HepG2 (cell line): ENCODE results near the gene RPS28. TPM values are rescaled to one million over a fixed set of nuclear protein-coding genes. Genes with fewer than 3 reads are reported as not detected.

ENCODE experiments used
- BORCS8-MEF2B ChIP-seq: sonication (generic); formaldehyde crosslinking; IDR thresholded peaks from 2 replicates; pipeline ENCODE4 v1.8.0; 2022; ENCODE audit warnings: mild to moderate bottlenecking, missing genetic modification reagents
- CBX5 ChIP-seq: sonication (generic); formaldehyde crosslinking; IDR thresholded peaks from 2 replicates; pipeline ENCODE4 v1.4.0; 2020; ENCODE audit warnings: missing genetic modification reagents, borderline replicate concordance
- CEBPG ChIP-seq: IDR thresholded peaks from 2 replicates; pipeline ENCODE4 v1.6.1; 2016
- FOXA1 ChIP-seq, 2 experiments: fragments of 450-650 bp in 1 of 2; sonication (generic) in 1 of 2; formaldehyde crosslinking in 1 of 2; IDR thresholded peaks; 2 replicates each; pipeline versions ENCODE4 v1.4.0 to v1.6.1; 2016 to 2020; ENCODE audit warnings: missing genetic modification reagents in 1 of 2
- HIVEP1 ChIP-seq: sonication (generic); formaldehyde crosslinking; IDR thresholded peaks from 2 replicates; pipeline ENCODE4 v1.4.0; 2020; ENCODE audit warnings: mild to moderate bottlenecking, missing genetic modification reagents
- IKZF1 ChIP-seq: fragments of 450-650 bp; IDR thresholded peaks from 2 replicates; pipeline ENCODE4 v1.7.1; 2016
- MLLT10 ChIP-seq: sonication (generic); formaldehyde crosslinking; IDR thresholded peaks from 2 replicates; pipeline ENCODE4 v1.4.0; 2020; ENCODE audit warnings: missing genetic modification reagents
- NAIF1 ChIP-seq: sonication (generic); formaldehyde crosslinking; IDR thresholded peaks from 2 replicates; pipeline ENCODE4 v1.5.0; 2020; ENCODE audit warnings: mild to moderate bottlenecking, missing genetic modification reagents, borderline replicate concordance
- POLR2G ChIP-seq: fragments of 200-400 bp; formaldehyde crosslinking; IDR thresholded peaks from 2 replicates; pipeline ENCODE4 v1.6.1; 2018; ENCODE audit warnings: mild to moderate bottlenecking, low read depth, low read length, moderate library complexity
- ZBTB26 ChIP-seq: IDR thresholded peaks from 2 replicates; pipeline ENCODE4 v1.6.1; 2016; ENCODE audit warnings: missing compliant biosample characterization, missing genetic modification reagents, borderline replicate concordance
- ZMAT3 ChIP-seq: sonication (generic); formaldehyde crosslinking; conservative IDR thresholded peaks from 2 replicates; pipeline ENCODE4 v1.7.0; 2021; ENCODE audit warnings: missing genetic modification reagents
- ZNF143 ChIP-seq: sonication (generic); formaldehyde crosslinking; IDR thresholded peaks from 2 replicates; pipeline ENCODE4 v1.4.0; 2020; ENCODE audit warnings: missing genetic modification reagents
- ZNF235 ChIP-seq: sonication (generic); formaldehyde crosslinking; IDR thresholded peaks from 2 replicates; pipeline ENCODE4 v1.8.1; 2023; ENCODE audit warnings: mild to moderate bottlenecking, missing genetic modification reagents, borderline replicate concordance
- ZNF282 ChIP-seq: fragments of 450-650 bp; IDR thresholded peaks from 2 replicates; pipeline ENCODE4 v1.6.1; 2018; ENCODE audit not compliant: partially characterized antibody
- ZNF503 ChIP-seq: sonication (generic); formaldehyde crosslinking; IDR thresholded peaks from 2 replicates; pipeline ENCODE4 v1.4.0; 2020; ENCODE audit warnings: missing genetic modification reagents
- ZNF660 ChIP-seq: sonication (generic); formaldehyde crosslinking; IDR thresholded peaks from 2 replicates; pipeline ENCODE4 v1.5.1; 2020; ENCODE audit warnings: mild to moderate bottlenecking, low read depth, missing genetic modification reagents, borderline replicate concordance
- ZNF704 ChIP-seq: sonication (generic); formaldehyde crosslinking; IDR thresholded peaks from 2 replicates; pipeline ENCODE4 v1.8.1; 2023; ENCODE audit warnings: mild to moderate bottlenecking, inconsistent platforms, moderate library complexity, missing genetic modification reagents, borderline replicate concordance
- ZNF740 ChIP-seq: sonication (generic); formaldehyde crosslinking; IDR thresholded peaks from 2 replicates; pipeline ENCODE4 v1.4.0; 2020; ENCODE audit warnings: missing genetic modification reagents
- ZNF746 ChIP-seq: sonication (generic); formaldehyde crosslinking; IDR thresholded peaks from 2 replicates; pipeline ENCODE4 v1.8.0; 2022; ENCODE audit warnings: mild to moderate bottlenecking, missing genetic modification reagents
- ZSCAN9 ChIP-seq: IDR thresholded peaks from 2 replicates; pipeline ENCODE4 v1.6.1; 2016; ENCODE audit warnings: borderline replicate concordance
- polyA plus RNA-seq, 8 experiments: library from polyadenylated mRNA; depleted of rRNA in 3 of 8; stranded (reverse) in 7 of 8; unstranded in 1 of 8; fragments of >200 nt; fragmentation: Illumina TruSeq in 4 of 8; extraction: Trizol in 4 of 8; gene quantifications; 2 replicates each; pipeline versions ENCODE4 v1.2.1 to v1.2.3, GENCODE V29; 2011 to 2016; ENCODE audit warnings: low read depth in 4 of 8, missing spikeins in 1 of 8, mixed read lengths in 1 of 8; ENCODE audit not compliant: insufficient read depth in 1 of 8
- total RNA-seq, 5 experiments: library from RNA; depleted of rRNA; stranded (reverse); fragments of >200 nt; fragmentation: Illumina TruSeq; extraction: Trizol; gene quantifications; 2 replicates each; pipeline ENCODE4 v1.2.3, GENCODE V29; 2016; ENCODE audit warnings: low read depth in 1 of 5
- TF ChIP-seq, protein P1 (sequence below): fragments of 450-650 bp; IDR thresholded peaks from 2 replicates; pipeline ENCODE4 v1.6.1; 2016
- TF ChIP-seq, protein P2 (sequence below): conservative IDR thresholded peaks from 2 replicates; pipeline ENCODE4 v1.6.1; 2018; ENCODE audit warnings: missing genetic modification reagents

The RPS28 gene
- total and polyA plus RNA-seq, 2 of the 13 experiments (the other 11 are each of a cell fraction or from before 2014, with no cell fraction given) = 281 to 545 TPM

- TF ChIP-seq HIVEP1 (peak; percentile 74), FOXA1 (IDR thresholded peaks at IDR 0.05) (no peak), FOXA1 (CRISPR knock-in tag; IDR thresholded peaks at IDR 0.05) (peak; percentile 45; the same call in 1 of the 2 replicates), POLR2G (peak; percentile 95), ZMAT3 (peak; percentile 85), ZNF235 (CRISPR knock-in tag) (peak; percentile 88; the same call in 1 of the 2 replicates), ZNF740 (CRISPR knock-in tag) (no peak), BORCS8-MEF2B (peak; percentile 52; the same call in 1 of the 2 replicates), ZNF660 (CRISPR knock-in tag) (no peak), NAIF1 (CRISPR knock-in tag) (no peak; the same call in 1 of the 2 replicates), ZNF704 (CRISPR knock-in tag) (no peak), MLLT10 (CRISPR knock-in tag) (no peak), CEBPG (no peak), IKZF1 (no peak), ZBTB26 (CRISPR knock-in tag) (peak; percentile 76), ZNF746 (no peak), CBX5 (CRISPR knock-in tag) (peak; percentile 33; the same call in 1 of the 2 replicates), ZSCAN9 (CRISPR knock-in tag) (peak; percentile 52; the same call in 1 of the 2 replicates), ZNF503 (no peak), ZNF282 (no peak), ZNF143 (CRISPR knock-in tag) (peak; percentile 94)
- TF ChIP-seq, protein P1, sequence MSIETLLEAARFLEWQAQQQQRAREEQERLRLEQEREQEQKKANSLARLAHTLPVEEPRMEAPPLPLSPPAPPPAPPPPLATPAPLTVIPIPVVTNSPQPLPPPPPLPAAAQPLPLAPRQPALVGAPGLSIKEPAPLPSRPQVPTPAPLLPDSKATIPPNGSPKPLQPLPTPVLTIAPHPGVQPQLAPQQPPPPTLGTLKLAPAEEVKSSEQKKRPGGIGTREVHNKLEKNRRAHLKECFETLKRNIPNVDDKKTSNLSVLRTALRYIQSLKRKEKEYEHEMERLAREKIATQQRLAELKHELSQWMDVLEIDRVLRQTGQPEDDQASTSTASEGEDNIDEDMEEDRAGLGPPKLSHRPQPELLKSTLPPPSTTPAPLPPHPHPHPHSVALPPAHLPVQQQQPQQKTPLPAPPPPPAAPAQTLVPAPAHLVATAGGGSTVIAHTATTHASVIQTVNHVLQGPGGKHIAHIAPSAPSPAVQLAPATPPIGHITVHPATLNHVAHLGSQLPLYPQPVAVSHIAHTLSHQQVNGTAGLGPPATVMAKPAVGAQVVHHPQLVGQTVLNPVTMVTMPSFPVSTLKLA = peak; percentile 47; the same call in 1 of the 2 replicates
- TF ChIP-seq, protein P2, sequence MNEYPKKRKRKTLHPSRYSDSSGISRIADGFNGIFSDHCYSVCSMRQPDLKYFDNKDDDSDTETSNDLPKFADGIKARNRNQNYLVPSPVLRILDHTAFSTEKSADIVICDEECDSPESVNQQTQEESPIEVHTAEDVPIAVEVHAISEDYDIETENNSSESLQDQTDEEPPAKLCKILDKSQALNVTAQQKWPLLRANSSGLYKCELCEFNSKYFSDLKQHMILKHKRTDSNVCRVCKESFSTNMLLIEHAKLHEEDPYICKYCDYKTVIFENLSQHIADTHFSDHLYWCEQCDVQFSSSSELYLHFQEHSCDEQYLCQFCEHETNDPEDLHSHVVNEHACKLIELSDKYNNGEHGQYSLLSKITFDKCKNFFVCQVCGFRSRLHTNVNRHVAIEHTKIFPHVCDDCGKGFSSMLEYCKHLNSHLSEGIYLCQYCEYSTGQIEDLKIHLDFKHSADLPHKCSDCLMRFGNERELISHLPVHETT (CRISPR knock-in tag) = peak; percentile 71; the same call in 1 of the 2 replicates
Measured at GRCh38 chr19:8321067-8321985, at the start of gene RPS28, which contains the start of gene NDUFA7 (continued).
